Limb (tissue), 2 donors: ENCODE data around the gene PDE4DIP.
"Not testable (repeated sequence)": the region's sequence is repeated elsewhere in the genome, so short reads cannot be mapped to it uniquely, and the experiment has no call there.

ENCODE experiments used
- DNase-seq, 2 donors: peaks; one replicate each; pipeline ENCODE4 v3.0.0-alpha.2; 2016; ENCODE audit errors: extremely low spot score in 2 of 2

PDE4DIP gene

DNA sequence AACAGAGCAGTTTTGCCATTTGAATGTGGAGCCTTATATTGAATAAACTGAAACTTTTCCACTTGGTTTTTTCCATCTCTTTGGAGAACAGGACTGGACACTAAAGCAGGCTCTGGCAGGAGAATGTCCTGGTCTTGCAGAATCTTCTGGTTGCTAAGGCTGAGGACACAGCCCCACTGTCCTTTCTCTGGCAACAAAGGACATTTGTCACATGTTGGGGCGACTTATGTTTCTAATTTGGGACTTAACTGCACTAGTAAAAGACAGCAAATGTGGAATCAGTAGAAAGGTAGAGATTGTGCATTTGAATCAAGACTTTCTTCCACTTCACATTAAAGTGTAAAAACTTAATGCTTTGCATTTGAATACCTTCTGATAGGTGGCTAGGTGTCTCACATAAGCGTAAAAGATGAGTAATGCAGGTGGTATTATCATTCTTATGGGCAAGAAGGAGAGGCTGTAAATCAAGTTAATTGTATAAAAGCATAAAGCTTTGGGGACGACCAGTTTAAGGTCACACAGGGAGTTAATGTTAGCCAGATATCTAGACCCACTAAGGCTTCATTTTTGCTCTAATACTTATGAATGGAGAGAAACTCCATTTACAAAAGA is 74.7 kb downstream of the PDE4DIP start:
- not testable (repeated sequence) for DNase-seq

DNA sequence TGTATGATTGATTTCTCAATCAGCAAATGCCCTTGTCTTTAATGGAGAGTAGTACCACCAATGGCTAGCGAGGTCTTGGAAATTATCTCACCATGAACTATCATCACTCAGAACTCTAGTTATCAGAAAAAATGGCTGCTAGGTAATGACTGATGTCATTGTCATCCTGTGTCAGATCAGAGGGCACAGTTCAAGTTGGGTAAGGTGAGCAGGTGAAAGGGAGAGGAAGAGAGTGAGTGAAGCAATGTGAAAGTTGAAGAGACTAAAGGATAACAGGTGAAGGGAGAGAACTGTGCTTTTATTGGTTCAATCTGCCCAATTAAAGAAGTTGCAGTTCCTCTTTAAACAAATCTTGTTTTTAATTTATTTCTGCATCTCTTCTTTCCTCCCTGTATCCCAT is 76.8 kb downstream of the PDE4DIP start:
- DNase-seq, result not testable (repeated sequence)

DNA sequence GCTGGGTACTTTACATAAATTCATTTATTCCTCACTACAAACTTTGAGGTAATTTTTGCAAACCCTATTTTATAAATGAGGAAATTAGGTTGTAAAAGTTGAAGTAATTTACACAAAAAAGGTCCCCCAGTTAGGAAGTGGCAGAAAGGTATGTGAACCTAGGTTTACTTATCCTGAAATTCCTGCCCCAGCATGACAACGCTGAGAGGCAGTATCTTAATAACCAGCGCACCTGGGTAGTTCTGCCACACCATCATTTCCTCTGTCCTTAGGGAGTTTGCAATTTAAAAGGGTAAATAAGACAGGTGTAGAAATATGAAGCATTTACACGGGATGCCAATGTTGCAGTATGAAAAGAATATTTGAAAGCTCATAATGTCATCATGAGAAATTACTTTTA is 79.6 kb downstream of the PDE4DIP start:
- DNase-seq, result not testable (repeated sequence)

DNA sequence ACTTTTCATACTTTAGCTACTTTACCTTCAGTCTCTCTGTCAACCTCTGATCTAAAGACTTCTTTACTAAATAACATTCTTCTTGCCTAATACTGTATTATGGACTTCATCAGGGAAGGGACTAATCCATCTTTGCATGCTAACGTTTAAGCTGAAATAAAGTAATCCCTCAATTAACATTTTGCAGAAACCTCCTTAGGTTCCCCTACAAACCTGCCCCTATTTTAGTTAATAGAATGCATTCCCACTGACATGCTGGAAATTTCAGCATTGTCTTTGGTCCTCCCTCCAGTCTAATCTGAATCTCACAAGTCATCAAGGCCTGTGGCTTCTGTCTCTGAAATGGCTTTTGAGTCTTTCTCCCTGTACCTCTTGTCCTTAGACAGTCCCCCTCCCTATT is 83.4 kb downstream of the PDE4DIP start:
- not testable (repeated sequence) for DNase-seq

DNA sequence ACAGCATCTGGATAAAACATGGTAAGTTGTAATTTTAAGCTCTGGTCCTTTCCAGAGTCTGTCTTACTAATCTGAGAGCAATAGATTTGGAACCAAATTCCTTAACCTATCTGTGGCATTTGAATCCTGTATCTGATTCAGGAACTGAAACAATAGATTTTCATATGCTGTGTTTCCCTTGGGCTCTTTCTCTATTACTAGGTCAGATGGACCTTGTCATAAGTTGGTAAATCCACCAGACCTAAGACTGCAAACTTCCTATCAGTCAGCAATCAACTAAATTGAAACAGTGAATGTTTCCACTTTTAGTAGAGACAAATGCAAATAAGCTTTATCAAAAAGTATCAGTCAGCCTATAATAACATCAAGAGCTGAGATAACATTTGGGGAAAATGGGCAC is 85.0 kb downstream of the PDE4DIP start:
- not testable (repeated sequence) for DNase-seq

DNA sequence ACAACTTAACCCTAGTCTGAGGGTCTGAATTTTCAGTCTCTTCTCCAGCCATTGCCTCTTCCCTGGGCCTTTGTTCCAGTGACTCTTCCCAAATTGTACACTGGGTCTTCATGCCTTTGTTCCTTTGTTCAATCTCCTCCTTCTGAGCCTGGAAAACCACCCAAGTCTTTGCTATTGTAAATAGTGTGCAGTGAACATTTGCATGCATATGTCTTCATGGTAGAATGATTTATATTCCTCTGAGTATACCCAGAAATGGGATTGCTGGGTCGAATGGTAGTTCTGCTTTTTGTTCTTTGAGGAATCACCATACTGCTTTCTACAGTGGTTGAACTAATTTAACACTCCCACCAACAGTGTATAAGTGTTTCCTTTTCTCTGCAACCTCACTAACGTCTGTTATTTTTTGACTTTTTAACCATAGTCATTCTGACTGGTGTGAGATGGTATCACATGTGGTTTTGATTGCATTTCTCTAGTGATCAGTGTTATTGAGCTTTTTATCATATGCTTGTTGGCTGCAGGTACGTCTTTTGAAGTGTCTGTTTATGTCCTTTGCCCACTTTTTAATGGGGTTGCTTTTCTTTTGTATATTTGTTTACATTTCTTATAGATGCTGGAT is 91.3 kb downstream of the PDE4DIP start:
- DNase-seq, result not testable (repeated sequence)

DNA sequence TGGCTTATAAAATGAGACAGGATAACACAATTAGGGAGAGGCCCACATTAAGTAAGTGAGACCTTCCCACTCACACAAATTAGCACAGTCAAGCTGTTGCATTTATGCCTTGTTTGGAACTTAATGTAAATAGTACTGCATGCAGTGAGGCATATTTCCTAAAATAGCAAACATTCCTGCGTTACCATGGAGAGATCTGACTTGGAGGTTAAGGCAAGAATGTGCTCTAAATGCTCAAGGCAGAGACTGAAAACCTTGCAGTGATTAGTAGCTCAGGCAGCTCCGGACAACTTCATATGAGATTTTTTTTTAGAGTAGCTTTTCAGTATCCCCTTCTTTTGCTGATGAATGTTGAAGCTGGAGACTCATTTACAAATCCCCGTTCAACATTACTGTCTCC is 98.7 kb downstream of the PDE4DIP start:
- not testable (repeated sequence) for DNase-seq

DNA sequence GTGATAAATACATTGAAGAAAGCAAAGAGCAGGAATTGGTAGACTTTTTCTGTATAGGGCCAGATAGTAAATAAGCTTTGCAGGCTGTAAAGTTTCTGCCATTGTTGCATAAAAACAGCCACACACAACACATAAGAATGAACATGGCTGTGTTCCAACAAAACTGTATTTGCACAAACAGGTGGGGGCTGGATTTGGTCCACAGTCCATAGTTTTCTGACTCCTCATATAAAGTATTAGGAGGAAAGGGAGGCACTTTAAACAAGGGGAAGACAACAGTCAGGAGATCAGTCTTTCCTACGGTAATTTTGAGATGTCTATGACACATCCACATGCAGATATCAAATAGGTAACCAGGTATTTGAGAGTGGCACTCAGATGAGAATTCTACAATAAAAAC is 100.9 kb downstream of the PDE4DIP start:
- DNase-seq, result not testable (repeated sequence)

DNA sequence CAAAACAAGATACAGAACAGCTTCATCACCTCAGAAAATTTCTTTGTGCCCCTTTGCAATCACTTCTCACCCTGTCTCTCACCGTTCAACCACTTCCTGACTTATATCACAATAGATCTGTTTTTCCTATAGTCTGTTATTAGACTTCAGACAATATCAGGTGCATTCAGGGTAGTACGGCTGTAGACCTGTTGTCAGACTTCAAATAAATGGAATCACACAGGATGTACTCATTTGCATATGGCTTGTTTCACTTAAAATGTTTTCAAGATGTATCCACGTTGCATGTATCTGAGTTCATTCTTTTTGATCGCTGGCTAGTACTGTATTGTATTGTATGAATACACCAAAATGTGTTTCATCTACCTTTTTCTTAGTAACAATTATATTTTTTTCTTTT is 104.5 kb downstream of the PDE4DIP start:
- DNase-seq, result not testable (repeated sequence)

DNA sequence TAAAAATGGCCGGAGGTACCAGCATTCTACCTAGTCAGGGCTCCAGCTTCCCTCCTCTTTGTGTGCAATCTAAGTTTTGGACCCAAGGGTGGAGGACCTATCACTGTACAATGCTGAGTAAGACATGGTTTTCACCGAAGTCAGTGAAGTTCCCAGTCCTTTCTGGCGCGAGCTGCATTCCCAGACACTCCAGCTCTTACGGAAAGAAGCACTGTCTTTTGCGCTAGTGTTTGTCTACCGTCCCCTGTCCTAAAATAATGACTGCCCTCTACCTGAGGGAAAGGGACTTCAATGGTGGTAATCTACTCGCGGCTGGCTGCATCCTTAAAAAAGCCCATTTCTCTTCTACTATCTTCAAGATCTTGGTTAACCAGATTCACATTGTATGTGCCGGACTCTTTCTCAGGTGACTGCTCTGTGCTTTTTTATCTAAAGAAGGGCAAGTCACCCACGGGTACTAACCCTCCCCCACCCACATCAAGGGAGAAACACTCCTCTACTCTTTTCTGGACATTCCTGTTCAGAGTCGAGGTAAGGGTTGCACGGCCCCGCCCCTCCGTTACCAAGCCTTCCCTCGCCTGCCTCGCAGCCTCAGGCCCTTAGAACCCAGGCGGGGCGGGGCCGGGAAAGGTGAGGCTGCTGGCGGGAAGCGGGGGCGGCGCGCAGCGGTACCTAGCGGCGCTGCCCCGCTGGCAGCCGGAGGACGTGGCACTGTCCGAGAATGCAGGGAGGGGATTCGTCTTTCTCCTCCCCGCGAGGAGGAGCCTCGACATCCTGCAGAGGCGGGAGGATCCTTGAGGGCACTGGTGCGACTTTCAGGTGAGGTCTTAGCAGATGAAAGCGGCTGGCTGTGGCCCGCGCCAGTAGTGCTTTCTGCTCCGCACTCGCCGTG is 107.4 kb downstream of the PDE4DIP start:
- peak; percentile 69 to 82 for DNase-seq

DNA sequence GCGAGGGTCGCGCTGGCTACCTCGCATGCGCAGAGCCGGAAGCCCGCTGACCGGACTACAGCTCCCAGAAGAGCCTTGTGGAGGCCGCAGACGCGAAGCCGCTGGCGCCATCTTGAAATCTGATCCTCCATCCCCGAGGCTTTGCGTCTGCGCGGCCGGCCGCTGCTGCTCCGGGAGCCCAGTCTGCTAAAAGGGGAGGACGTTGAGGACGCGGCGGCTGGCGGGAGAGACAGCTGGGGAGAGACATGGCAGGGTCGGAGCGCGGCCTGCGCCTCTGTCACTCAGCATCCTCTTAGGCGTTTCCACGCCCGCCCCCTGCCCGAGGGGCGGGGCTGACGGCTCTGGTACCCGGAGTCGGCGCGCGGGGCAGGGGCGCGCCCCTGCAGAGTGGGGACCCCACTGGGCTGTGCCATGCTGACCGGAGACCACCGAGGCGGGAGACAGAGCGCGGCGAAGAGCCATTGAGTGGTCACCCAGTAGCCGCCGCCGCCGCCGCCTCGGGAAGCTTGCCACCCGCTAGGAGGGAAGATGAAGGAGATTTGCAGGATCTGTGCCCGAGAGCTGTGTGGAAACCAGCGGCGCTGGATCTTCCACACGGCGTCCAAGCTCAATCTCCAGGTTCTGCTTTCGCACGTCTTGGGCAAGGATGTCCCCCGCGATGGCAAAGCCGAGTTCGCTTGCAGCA is 108.2 kb downstream of the PDE4DIP start:
- not testable (repeated sequence) for DNase-seq

DNA sequence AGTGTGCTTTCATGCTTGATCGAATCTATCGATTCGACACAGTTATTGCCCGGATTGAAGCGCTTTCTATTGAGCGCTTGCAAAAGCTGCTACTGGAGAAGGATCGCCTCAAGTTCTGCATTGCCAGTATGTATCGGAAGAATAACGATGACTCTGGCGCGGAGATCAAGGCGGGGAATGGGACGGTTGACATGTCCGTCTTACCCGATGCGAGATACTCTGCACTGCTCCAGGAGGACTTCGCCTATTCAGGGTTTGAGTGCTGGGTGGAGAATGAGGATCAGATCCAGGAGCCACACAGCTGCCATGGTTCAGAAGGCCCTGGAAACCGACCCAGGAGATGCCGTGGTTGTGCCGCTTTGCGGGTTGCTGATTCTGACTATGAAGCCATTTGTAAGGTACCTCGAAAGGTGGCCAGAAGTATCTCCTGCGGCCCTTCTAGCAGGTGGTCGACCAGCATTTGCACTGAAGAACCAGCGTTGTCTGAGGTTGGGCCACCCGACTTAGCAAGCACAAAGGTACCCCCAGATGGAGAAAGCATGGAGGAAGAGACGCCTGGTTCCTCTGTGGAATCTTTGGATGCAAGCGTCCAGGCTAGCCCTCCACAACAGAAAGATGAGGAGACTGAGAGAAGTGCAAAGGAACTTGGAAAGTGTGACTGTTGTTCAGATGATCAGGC is 108.8 kb downstream of the PDE4DIP start:
- DNase-seq, result peak; percentile 2 to 48

DNA sequence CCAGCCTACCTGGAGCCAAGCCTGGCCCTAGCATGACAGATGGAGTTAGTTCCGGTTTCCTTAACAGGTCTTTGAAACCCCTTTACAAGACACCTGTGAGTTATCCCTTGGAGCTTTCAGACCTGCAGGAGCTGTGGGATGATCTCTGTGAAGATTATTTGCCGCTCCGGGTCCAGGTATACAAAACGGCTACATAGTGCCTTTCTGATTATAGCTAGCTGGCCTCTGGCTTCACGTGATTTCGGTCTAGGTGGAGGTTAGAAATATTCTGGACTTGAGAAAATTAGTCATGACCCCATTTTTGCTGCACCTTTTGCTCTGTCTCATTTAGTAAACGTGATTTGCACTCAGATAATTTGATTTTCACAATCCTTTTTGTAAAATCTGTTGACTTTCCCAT is 109.5 kb downstream of the PDE4DIP start:
- DNase-seq, result not testable (repeated sequence)

DNA sequence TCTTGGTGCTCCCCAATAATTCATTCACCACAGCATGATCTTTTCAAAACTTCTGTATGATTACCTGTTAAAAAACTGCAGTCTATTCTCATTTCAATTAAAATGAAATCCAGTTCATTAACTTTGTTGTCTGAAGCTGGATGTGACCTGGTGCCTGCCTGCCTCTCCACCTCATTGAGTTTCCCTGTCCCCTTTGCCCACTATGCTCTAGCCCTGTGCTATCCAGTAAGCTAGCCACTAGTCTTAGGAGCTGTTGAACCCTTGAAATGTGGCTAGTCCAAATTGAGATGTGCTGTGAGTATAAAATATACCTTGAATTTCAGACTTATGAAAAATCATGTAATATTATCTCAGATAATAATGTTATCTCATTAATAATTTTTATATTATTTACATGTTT is 114.1 kb downstream of the PDE4DIP start:
- DNase-seq, result not testable (repeated sequence)

DNA sequence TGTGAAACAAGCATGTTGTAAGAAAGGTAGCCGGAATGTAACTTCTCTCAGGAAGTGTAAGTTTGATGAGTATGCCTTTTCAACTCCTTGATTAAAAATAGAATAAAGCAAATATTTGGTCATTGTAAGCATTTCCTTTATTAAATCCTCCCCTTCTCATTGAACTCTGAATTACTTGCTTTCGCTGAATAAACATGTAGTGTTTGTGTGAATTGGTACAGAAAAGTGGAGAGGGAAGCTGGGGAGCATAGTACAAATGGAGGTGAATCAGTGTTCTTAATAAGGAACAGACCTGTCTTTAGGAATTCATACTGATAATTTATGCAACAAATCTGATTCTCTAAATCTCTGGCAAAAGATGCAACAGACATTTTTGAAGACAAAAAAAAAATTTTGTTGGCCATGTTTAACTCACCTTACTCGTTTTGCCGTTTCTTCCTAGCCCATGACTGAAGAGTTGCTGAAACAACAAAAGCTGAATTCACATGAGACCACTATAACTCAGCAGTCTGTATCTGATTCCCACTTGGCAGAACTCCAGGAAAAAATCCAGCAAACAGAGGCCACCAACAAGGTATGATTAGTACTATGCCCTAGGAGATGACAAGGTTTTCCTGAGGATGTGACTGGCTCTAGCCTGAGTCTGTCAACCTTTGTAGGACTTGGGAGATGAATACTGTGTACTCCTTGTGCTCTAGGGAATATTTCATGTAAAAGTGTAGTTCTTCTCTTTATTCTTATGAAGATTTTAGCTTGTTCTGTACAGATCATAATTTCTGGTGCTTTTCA is 116.2 kb downstream of the PDE4DIP start:
- not testable (repeated sequence) for DNase-seq

DNA sequence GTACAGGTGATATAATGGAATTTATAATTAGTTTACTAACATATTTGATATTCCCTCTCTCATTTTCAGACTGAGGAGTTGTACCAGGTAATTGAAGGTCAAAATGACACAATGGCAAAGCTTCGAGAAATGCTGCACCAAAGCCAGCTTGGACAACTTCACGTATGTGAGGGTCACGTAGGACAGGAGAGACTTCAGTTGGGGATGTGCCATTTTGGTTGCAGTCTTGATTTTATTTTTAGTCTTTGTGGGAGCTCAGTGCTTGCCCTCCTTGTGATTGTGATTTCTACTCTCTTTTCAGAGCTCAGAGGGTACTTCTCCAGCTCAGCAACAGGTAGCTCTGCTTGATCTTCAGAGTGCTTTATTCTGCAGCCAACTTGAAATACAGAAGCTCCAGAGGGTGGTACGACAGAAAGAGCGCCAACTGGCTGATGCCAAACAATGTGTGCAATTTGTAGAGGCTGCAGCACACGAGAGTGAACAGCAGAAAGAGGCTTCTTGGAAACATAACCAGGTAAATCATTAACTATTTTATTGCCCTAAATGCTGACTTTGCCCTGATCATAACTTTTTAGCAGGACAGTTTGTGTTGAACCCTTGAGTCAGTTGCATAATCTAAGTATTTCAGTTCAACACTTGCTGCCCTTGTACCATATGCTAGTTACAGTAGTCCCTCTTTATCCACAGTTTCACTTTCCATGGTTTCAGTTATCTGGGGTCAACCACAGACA is 118.1 kb downstream of the PDE4DIP start:
- DNase-seq, result not testable (repeated sequence)

DNA sequence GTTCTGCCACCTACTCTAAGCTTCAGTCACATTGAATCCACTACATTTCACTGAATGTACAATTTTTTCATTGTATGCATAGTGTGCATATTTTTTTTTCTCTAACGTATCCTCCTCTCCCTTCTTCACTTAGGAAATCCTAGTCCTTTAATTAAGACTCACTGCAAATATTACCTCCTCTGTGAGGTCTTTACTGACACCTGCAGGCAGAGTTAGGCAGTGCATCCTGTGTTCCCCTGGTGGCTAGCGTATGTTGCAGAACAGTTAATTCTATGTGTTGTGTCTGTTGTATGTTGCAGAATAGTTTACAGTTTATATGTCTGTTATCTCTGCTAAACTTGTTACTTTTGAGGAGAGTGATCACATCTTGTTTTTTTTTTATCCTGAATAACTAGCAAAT is 121.9 kb downstream of the PDE4DIP start:
- not testable (repeated sequence) for DNase-seq

DNA sequence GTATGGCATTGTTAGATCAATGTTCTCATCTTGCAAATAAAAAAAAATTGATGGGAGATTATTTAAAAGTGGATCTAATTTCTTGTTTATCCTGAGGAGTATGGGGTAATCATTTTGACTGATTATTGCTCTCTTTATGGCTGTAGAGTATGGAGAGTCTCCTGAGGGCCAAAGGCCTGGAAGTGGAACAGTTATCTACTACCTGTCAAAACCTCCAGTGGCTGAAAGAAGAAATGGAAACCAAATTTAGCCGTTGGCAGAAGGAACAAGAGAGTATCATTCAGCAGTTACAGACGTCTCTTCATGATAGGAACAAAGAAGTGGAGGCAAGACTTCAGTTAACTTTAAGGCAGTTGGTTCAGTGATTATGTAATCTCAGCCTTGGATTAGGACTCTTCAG is 123.4 kb downstream of the PDE4DIP start:
- DNase-seq, result not testable (repeated sequence)

DNA sequence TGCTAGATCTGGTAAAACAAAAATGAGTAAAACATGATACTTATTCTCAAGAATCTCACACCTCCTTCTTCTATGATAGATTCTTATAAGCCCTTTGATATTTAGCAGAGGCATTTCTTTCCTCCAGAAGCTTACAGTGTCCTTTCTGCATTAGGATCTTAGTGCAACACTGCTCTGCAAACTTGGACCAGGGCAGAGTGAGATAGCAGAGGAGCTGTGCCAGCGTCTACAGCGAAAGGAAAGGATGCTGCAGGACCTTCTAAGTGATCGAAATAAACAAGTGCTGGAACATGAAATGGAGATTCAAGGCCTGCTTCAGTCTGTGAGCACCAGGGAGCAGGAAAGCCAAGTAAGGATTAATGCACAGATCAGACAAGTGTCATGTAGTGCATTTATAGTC is 124.5 kb downstream of the PDE4DIP start:
- DNase-seq, result not testable (repeated sequence)

DNA sequence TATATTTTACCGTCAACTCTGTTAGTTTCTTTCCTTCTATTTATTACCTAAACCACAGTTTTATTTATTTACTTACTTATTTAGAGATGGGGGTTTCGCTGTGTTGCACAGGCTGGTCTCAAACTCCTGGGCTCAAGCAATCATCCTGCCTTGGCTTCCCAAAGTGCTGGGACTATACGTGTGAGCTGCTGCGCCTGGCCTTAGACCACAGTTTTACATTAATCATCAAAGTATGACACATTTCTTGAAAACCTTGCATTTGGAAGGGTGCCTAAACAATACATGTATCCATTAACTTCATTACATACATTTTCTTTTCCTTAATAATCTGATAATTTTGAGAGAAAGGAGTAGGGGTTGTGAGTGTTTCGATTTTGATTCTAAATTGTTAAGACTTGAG is 124.9 kb downstream of the PDE4DIP start:
- DNase-seq, result not testable (repeated sequence)
